Liver (tissue), 9 donors: ENCODE measurements around the gene GARIN3. TPM values are rescaled to one million over a fixed set of nuclear protein-coding genes. Genes with fewer than 3 reads are reported as not detected.

Source experiments
- DNase-seq: peaks from one replicate; pipeline ENCODE4 v3.0.0-alpha.2; 2017; ENCODE audit warnings: low spot score
- H3K27ac ChIP-seq, 2 donors: one replicate each; pipeline ENCODE4 v1.7.0; 2013; ENCODE audit warnings: inconsistent platforms in 2 of 2, low read length in 2 of 2, control low read depth in 1 of 2, low read depth in 1 of 2, mild to moderate bottlenecking in 1 of 2
- H3K27me3 ChIP-seq, 4 donors: one replicate each; pipeline versions ENCODE4 v1.6.1 to v1.7.0; 2013; ENCODE audit warnings: low read length in 3 of 4, inconsistent platforms in 1 of 4, mild to moderate bottlenecking in 1 of 4, moderate library complexity in 1 of 4; ENCODE audit not compliant: control insufficient read depth in 4 of 4, insufficient read depth in 4 of 4
- H3K36me3 ChIP-seq, 4 donors: one replicate each; pipeline versions ENCODE4 v1.6.1 to v1.7.0; 2013; ENCODE audit warnings: low read length in 3 of 4, mild to moderate bottlenecking in 3 of 4, low read depth in 1 of 4, moderate library complexity in 1 of 4; ENCODE audit not compliant: control insufficient read depth in 4 of 4, insufficient read depth in 3 of 4
- H3K4me1 ChIP-seq, 4 donors: one replicate each; pipeline versions ENCODE4 v1.6.1 to v1.7.0; 2013; ENCODE audit warnings: low read length in 3 of 4, mild to moderate bottlenecking in 3 of 4, moderate library complexity in 1 of 4; ENCODE audit not compliant: control insufficient read depth in 4 of 4, insufficient read depth in 4 of 4
- H3K4me3 ChIP-seq, 3 donors: one replicate each; pipeline versions ENCODE4 v1.6.1 to v1.7.0; 2013; ENCODE audit warnings: low read length in 3 of 3, control low read depth in 1 of 3, low read depth in 1 of 3, mild to moderate bottlenecking in 1 of 3
- H3K9ac ChIP-seq, 2 donors: one replicate each; pipeline ENCODE4 v1.7.0; 2013; ENCODE audit warnings: low read length in 2 of 2, mild to moderate bottlenecking in 2 of 2, moderate library complexity in 2 of 2, control low read depth in 1 of 2, low read depth in 1 of 2
- H3K9me3 ChIP-seq, 4 donors: one replicate each; pipeline versions ENCODE4 v1.6.1 to v1.7.0; 2013; ENCODE audit warnings: low read length in 3 of 4; ENCODE audit not compliant: control insufficient read depth in 4 of 4
- ATF3 ChIP-seq: IDR thresholded peaks from 2 replicates; pipeline ENCODE4 v1.6.1; 2016; ENCODE audit warnings: antibody characterized with exemption
- CTCF ChIP-seq: fragments of 150-350 bp; IDR thresholded peaks from 2 replicates; pipeline ENCODE4 v1.5.1; 2017; ENCODE audit warnings: improper control_type of control experiment, low read depth, low read length; ENCODE audit not compliant: missing input control
- EGR1 ChIP-seq, 2 donors: IDR thresholded peaks; 2 replicates each; pipeline ENCODE4 v1.6.1; 2016 to 2018; ENCODE audit warnings: antibody characterized with exemption in 2 of 2, low read depth in 2 of 2
- FOXA1 ChIP-seq: IDR thresholded peaks from 2 replicates; pipeline ENCODE4 v1.6.1; 2016; ENCODE audit warnings: antibody characterized with exemption
- GABPA ChIP-seq, 2 donors: IDR thresholded peaks in 1 of 2; conservative IDR thresholded peaks in 1 of 2; 2 replicates each; pipeline ENCODE4 v1.6.1; 2016; ENCODE audit warnings: antibody characterized with exemption in 2 of 2, mild to moderate bottlenecking in 1 of 2, moderate library complexity in 1 of 2
- HNF4A ChIP-seq, 2 donors: conservative IDR thresholded peaks; 2 replicates each; pipeline ENCODE4 v1.6.1; 2016; ENCODE audit warnings: antibody characterized with exemption in 2 of 2, mild to moderate bottlenecking in 2 of 2
- HNF4G ChIP-seq: IDR thresholded peaks from 2 replicates; pipeline ENCODE4 v1.6.1; 2016; ENCODE audit warnings: antibody characterized with exemption
- JUND ChIP-seq, 2 donors: IDR thresholded peaks; 2 replicates each; pipeline ENCODE4 v1.6.1; 2016; ENCODE audit warnings: antibody characterized with exemption in 2 of 2
- RAD21 ChIP-seq, 2 donors: IDR thresholded peaks; 2 replicates each; pipeline ENCODE4 v1.6.1; 2016; ENCODE audit warnings: antibody characterized with exemption in 2 of 2, mild to moderate bottlenecking in 2 of 2
- SP1 ChIP-seq: IDR thresholded peaks from 2 replicates; pipeline ENCODE4 v1.6.1; 2018; ENCODE audit warnings: antibody characterized with exemption, mild to moderate bottlenecking
- YY1 ChIP-seq: IDR thresholded peaks from 2 replicates; pipeline ENCODE4 v1.6.1; 2016; ENCODE audit warnings: antibody characterized with exemption, mild to moderate bottlenecking
- ZBTB33 ChIP-seq: IDR thresholded peaks from 2 replicates; pipeline ENCODE4 v1.6.1; 2016; ENCODE audit warnings: antibody characterized with exemption
- WGBS: extraction: QIAGEN DNeasy Blood & Tissue Kit; methylation state at CpG from one replicate; pipeline ENCODE4 v1.1.7; 2013; 5-methylcytosine and 5-hydroxymethylcytosine counted together
- polyA plus RNA-seq, 2 donors: library from polyadenylated mRNA; stranded (reverse) in 1 of 2; unstranded in 1 of 2; fragments of 200-250 nt in 1 of 2; fragments of >200 nt in 1 of 2; fragmentation: Nextera tagmentation in 1 of 2; extraction: Ambion mirVana in 1 of 2; gene quantifications; one replicate each; pipeline versions ENCODE4 v1.2.1 to v1.2.3, GENCODE V29; 2013 to 2015
- total RNA-seq, 2 donors: library from RNA; depleted of rRNA; stranded (reverse); fragments of >200 nt; gene quantifications; one replicate each; pipeline ENCODE4 v1.2.3, GENCODE V29; 2014
- TF ChIP-seq, protein P1 (sequence below): IDR thresholded peaks from 2 replicates; pipeline ENCODE4 v1.6.1; 2016; ENCODE audit warnings: antibody characterized with exemption
- TF ChIP-seq, protein P2 (sequence below): IDR thresholded peaks from 2 replicates; pipeline ENCODE4 v1.6.1; 2016; ENCODE audit warnings: antibody characterized with exemption, mild to moderate bottlenecking
- donor health status: healthy.
- donor health status: healthy.
- donor health status: healthy.
- donor health status: healthy.
- donor health status: healthy.

The GARIN3 gene
- total and polyA plus RNA-seq, 4 donors: not detected

DNA sequence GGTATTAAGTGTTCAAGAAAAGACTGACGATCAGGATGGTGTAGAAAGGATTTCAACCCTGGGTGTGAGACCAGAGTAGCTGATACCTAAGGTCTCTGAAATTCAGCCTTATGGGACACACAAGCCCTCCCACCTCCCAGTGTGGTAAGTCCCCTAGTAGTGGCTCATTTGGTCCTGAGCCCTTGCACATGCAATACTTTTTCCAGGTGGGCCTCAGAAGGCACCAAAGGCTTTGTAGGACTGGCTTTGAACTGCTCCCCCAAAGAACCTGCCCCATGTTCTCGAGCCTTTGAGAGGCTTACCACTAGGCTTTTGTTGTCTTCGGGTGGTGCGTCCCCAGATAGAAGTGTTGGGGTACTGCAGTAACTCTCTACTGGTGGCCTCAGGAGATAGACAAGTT lies 803 bp downstream of the GARIN3 start (continued):
- TF ChIP-seq EGR1 (IDR thresholded peaks at IDR 0.05; ENCODE audit: low read depth in 2 of 2): no peak
- TF ChIP-seq FOXA1: no peak
- no peak for TF ChIP-seq HNF4A (conservative IDR thresholded peaks at IDR 0.05)
- TF ChIP-seq SP1: no peak
- no peak for TF ChIP-seq HNF4G

DNA sequence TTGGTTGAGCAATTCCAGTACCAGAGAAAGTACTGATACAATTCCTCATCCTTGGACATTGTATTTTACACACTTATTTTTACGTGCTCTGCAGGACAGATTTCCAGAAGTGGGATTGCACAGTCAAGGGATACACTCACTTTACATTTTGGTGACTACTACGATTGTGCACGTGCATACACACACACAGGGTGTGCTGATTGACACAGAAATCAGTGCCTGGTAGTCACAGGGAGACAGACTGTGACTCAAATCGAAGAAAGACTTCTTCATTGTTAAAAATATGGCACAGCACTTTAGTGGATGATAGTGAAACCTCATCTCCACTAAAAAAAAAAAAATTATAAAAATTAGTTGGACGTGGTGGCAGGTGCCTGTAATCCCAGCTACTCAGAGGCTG lies 1.5 kb downstream of the GARIN3 start:
- no peak for TF ChIP-seq EGR1 (IDR thresholded peaks at IDR 0.05; ENCODE audit: low read depth in 2 of 2)
- TF ChIP-seq FOXA1: no peak
- no peak for TF ChIP-seq RAD21 (IDR thresholded peaks at IDR 0.05)
- TF ChIP-seq YY1: no peak
- TF ChIP-seq JUND (IDR thresholded peaks at IDR 0.05): no peak
- no peak for TF ChIP-seq CTCF
- no peak for TF ChIP-seq GABPA (IDR thresholded peaks at IDR 0.05 in 1 of 2, conservative IDR thresholded peaks at IDR 0.05 in 1 of 2)
- TF ChIP-seq, protein P1, sequence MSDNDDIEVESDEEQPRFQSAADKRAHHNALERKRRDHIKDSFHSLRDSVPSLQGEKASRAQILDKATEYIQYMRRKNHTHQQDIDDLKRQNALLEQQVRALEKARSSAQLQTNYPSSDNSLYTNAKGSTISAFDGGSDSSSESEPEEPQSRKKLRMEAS: no peak
- TF ChIP-seq HNF4G: no peak

DNA sequence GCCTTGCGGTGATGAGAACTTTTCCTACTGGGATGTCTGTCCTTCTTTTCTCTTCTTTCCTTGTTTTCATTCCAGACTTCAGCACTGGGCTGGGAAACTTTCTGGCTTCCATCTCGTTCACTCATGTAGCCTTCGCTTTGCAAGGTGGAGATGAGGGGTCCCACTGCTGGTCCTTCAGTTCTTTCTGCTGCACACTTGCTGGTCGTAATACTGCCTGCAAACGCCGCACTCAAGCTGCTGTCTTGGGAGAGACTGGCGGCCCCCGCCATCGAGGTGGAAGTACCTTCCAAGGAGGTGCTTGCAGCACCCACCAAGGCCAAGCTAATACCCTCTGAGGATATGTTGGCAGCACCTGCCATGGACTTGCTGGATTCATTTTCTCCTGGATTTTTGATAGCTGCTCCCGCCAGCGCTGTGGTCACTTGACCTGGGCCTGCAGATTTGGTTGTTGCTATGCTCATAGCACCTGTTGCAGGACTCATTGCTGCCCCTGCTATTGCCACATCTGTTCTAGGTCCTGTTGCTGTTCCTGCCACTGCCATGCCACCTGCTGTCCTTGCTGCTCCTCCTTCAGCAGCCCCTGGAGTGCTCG lies 3.0 kb downstream of the GARIN3 start:
- no peak overlapping the region for H3K4me3 ChIP-seq
- peaks cover 0 to 13% (median 0%) of the 10 kb centered on the region in 4 donors for H3K27me3 ChIP-seq
- DNase-seq: no peak
- H3K27ac ChIP-seq: no peak overlapping the region
- H3K4me1 ChIP-seq: no peaks in the 10 kb centered on the region
- TF ChIP-seq, protein P2, sequence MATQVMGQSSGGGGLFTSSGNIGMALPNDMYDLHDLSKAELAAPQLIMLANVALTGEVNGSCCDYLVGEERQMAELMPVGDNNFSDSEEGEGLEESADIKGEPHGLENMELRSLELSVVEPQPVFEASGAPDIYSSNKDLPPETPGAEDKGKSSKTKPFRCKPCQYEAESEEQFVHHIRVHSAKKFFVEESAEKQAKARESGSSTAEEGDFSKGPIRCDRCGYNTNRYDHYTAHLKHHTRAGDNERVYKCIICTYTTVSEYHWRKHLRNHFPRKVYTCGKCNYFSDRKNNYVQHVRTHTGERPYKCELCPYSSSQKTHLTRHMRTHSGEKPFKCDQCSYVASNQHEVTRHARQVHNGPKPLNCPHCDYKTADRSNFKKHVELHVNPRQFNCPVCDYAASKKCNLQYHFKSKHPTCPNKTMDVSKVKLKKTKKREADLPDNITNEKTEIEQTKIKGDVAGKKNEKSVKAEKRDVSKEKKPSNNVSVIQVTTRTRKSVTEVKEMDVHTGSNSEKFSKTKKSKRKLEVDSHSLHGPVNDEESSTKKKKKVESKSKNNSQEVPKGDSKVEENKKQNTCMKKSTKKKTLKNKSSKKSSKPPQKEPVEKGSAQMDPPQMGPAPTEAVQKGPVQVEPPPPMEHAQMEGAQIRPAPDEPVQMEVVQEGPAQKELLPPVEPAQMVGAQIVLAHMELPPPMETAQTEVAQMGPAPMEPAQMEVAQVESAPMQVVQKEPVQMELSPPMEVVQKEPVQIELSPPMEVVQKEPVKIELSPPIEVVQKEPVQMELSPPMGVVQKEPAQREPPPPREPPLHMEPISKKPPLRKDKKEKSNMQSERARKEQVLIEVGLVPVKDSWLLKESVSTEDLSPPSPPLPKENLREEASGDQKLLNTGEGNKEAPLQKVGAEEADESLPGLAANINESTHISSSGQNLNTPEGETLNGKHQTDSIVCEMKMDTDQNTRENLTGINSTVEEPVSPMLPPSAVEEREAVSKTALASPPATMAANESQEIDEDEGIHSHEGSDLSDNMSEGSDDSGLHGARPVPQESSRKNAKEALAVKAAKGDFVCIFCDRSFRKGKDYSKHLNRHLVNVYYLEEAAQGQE: no peak
- TF ChIP-seq ATF3: no peak
- no peak for TF ChIP-seq SP1
- TF ChIP-seq CTCF: no peak
- TF ChIP-seq YY1: no peak
- TF ChIP-seq GABPA (IDR thresholded peaks at IDR 0.05 in 1 of 2, conservative IDR thresholded peaks at IDR 0.05 in 1 of 2): no peak
- no peak for TF ChIP-seq ZBTB33
- TF ChIP-seq HNF4G: no peak
- no peaks in the 10 kb centered on the region for H3K9me3 ChIP-seq
- no peaks in the 10 kb centered on the region for H3K36me3 ChIP-seq
- no peak overlapping the region for H3K9ac ChIP-seq
- WGBS: 90% methylated on average over 12 of the region's 12 CpGs

More for the DNA sequence above, 1.5 kb downstream of the GARIN3 start:
- Histone ChIP-seq H3K4me1 (no peaks in the 10 kb centered on the region), H3K4me3 (no peak overlapping the region), H3K36me3 (no peaks in the 10 kb centered on the region), H3K27me3 (peaks cover 0 to 12% (median 2%) of the 10 kb centered on the region in 4 donors), H3K9ac (no peak overlapping the region), H3K27ac (no peak overlapping the region), H3K9me3 (no peaks in the 10 kb centered on the region)
- 77% methylated on average over 5 of the region's 5 CpGs for WGBS
- DNase-seq: no peak
